Glutamatergic neuron (in vitro differentiated cells): ENCODE data around the gene NEURL1B. TPM values are rescaled to one million over a fixed set of nuclear protein-coding genes. Genes with fewer than 3 reads are reported as not detected.

Experiments
- DNase-seq: peaks from one replicate; pipeline ENCODE4 v3.0.0; 2022
- H3K27ac Mint-ChIP-seq: one replicate; pipeline ENCODE4 v1.8.0; 2020; ENCODE audit warnings: mild to moderate bottlenecking, mixed read lengths, inconsistent platforms; ENCODE audit not compliant: unreplicated experiment
- H3K27me3 Mint-ChIP-seq: one replicate; pipeline ENCODE4 v1.8.0; 2020; ENCODE audit warnings: mild to moderate bottlenecking, moderate library complexity, mixed read lengths, inconsistent platforms; ENCODE audit not compliant: unreplicated experiment
- H3K36me3 Mint-ChIP-seq: one replicate; pipeline ENCODE4 v1.8.0; 2020; ENCODE audit warnings: mild to moderate bottlenecking, mixed read lengths, inconsistent platforms; ENCODE audit not compliant: unreplicated experiment
- H3K4me1 Mint-ChIP-seq: one replicate; pipeline ENCODE4 v1.8.0; 2020; ENCODE audit warnings: mild to moderate bottlenecking, low read depth, mixed read lengths, inconsistent platforms; ENCODE audit not compliant: unreplicated experiment
- H3K4me3 Mint-ChIP-seq: one replicate; pipeline ENCODE4 v1.8.0; 2020; ENCODE audit warnings: mild to moderate bottlenecking, mixed read lengths, inconsistent platforms; ENCODE audit not compliant: unreplicated experiment
- H3K9me3 Mint-ChIP-seq: one replicate; pipeline ENCODE4 v1.8.0; 2020; ENCODE audit warnings: mild to moderate bottlenecking, moderate library complexity, mixed read lengths, inconsistent platforms; ENCODE audit not compliant: unreplicated experiment
- CTCF ChIP-seq: fragments of 200-600 bp; sonication (generic); IDR thresholded peaks from one replicate; pipeline ENCODE4 v1.5.0; 2021; ENCODE audit not compliant: partially characterized antibody, unreplicated experiment
- total RNA-seq: library from RNA; stranded (reverse); fragmentation: NEBNext Ultra II Directional; extraction: Animal tissue kit (Norgen Biotek cat#: 25700); gene quantifications from one replicate; pipeline ENCODE4 v1.2.1, GENCODE V29; 2021; ENCODE audit not compliant: unreplicated experiment

The NEURL1B gene
- total RNA-seq, 1 donor from 2014 or later, result 11.4 TPM

GRCh38 chr5:172713809-172714490 is 72.9 kb downstream of the NEURL1B start:
- peaks cover 1% of the 10 kb centered on the region for H3K9me3 Mint-ChIP-seq
- H3K4me1 Mint-ChIP-seq, result peaks cover 4% of the 10 kb centered on the region
- H3K4me3 Mint-ChIP-seq, result no peak overlapping the region
- no peak overlapping the region for H3K27ac Mint-ChIP-seq
- DNase-seq, result no peak
- no peaks in the 10 kb centered on the region for H3K36me3 Mint-ChIP-seq
- peaks cover 2% of the 10 kb centered on the region for H3K27me3 Mint-ChIP-seq
- TF ChIP-seq CTCF, result no peak

GRCh38 chr5:172714491-172715420 is 73.7 kb downstream of the NEURL1B start:
- TF ChIP-seq CTCF, result peak; percentile 87
- H3K4me1 Mint-ChIP-seq, result peaks cover 3% of the 10 kb centered on the region
- DNase-seq, result peak; percentile 80
- no peak overlapping the region for H3K27ac Mint-ChIP-seq
- H3K27me3 Mint-ChIP-seq, result peaks cover 2% of the 10 kb centered on the region
- H3K36me3 Mint-ChIP-seq, result no peaks in the 10 kb centered on the region
- no peak overlapping the region for H3K4me3 Mint-ChIP-seq
- H3K9me3 Mint-ChIP-seq, result peaks cover 1% of the 10 kb centered on the region

GRCh38 chr5:172715421-172715780 is 74.3 kb downstream of the NEURL1B start:
- Mint-ChIP-seq H3K4me3 (no peak overlapping the region), H3K27ac (no peak overlapping the region), H3K36me3 (no peaks in the 10 kb centered on the region), H3K27me3 (peaks cover 2% of the 10 kb centered on the region), H3K9me3 (peaks cover 1% of the 10 kb centered on the region), H3K4me1 (peaks cover 3% of the 10 kb centered on the region)
- DNase-seq, result no peak
- no peak for TF ChIP-seq CTCF

- no peak overlapping the region for H3K4me3 Mint-ChIP-seq
- DNase-seq, result no peak
- H3K27ac Mint-ChIP-seq, result no peak overlapping the region
- peaks cover 3% of the 10 kb centered on the region for H3K4me1 Mint-ChIP-seq
- TF ChIP-seq CTCF, result no peak
- H3K9me3 Mint-ChIP-seq, result peaks cover 1% of the 10 kb centered on the region
- no peaks in the 10 kb centered on the region for H3K36me3 Mint-ChIP-seq
- peaks cover 2% of the 10 kb centered on the region for H3K27me3 Mint-ChIP-seq
Observed at GRCh38 chr5:172715931-172716682, 75.0 kb downstream of the NEURL1B start.
